ENCODE data around the gene TTYH2. TPM values are rescaled to one million over a fixed set of nuclear protein-coding genes. Genes with fewer than 3 reads are reported as not detected.
A peak's percentile ranks its signal among the peaks of the same experiment; 100 is the strongest.

TTYH2 gene
- total and polyA plus RNA-seq, 2 experiments from 2014 or later, result 1.4 to 3.9 TPM

DNA sequence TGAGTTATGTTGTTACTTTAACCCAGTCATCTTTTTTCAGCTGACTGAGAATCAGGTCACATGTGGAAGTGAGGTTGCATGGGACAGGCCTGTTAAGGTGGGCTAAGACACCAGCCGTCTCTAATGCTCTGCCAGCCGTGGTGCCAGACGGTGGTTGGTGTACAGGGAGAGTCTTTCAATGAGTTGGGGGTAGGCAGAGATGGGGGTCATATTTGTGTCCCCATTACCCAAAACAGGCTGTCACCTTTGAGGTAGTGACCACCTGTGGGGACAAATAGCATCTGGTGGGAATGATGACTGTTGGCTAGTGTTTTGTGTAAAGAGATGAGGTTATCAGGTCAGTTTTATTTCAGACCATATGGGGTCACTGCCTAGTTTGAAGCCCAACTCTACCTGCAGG, 8.1 kb upstream of the TTYH2 start (continued):
- TF ChIP-seq, protein P1, sequence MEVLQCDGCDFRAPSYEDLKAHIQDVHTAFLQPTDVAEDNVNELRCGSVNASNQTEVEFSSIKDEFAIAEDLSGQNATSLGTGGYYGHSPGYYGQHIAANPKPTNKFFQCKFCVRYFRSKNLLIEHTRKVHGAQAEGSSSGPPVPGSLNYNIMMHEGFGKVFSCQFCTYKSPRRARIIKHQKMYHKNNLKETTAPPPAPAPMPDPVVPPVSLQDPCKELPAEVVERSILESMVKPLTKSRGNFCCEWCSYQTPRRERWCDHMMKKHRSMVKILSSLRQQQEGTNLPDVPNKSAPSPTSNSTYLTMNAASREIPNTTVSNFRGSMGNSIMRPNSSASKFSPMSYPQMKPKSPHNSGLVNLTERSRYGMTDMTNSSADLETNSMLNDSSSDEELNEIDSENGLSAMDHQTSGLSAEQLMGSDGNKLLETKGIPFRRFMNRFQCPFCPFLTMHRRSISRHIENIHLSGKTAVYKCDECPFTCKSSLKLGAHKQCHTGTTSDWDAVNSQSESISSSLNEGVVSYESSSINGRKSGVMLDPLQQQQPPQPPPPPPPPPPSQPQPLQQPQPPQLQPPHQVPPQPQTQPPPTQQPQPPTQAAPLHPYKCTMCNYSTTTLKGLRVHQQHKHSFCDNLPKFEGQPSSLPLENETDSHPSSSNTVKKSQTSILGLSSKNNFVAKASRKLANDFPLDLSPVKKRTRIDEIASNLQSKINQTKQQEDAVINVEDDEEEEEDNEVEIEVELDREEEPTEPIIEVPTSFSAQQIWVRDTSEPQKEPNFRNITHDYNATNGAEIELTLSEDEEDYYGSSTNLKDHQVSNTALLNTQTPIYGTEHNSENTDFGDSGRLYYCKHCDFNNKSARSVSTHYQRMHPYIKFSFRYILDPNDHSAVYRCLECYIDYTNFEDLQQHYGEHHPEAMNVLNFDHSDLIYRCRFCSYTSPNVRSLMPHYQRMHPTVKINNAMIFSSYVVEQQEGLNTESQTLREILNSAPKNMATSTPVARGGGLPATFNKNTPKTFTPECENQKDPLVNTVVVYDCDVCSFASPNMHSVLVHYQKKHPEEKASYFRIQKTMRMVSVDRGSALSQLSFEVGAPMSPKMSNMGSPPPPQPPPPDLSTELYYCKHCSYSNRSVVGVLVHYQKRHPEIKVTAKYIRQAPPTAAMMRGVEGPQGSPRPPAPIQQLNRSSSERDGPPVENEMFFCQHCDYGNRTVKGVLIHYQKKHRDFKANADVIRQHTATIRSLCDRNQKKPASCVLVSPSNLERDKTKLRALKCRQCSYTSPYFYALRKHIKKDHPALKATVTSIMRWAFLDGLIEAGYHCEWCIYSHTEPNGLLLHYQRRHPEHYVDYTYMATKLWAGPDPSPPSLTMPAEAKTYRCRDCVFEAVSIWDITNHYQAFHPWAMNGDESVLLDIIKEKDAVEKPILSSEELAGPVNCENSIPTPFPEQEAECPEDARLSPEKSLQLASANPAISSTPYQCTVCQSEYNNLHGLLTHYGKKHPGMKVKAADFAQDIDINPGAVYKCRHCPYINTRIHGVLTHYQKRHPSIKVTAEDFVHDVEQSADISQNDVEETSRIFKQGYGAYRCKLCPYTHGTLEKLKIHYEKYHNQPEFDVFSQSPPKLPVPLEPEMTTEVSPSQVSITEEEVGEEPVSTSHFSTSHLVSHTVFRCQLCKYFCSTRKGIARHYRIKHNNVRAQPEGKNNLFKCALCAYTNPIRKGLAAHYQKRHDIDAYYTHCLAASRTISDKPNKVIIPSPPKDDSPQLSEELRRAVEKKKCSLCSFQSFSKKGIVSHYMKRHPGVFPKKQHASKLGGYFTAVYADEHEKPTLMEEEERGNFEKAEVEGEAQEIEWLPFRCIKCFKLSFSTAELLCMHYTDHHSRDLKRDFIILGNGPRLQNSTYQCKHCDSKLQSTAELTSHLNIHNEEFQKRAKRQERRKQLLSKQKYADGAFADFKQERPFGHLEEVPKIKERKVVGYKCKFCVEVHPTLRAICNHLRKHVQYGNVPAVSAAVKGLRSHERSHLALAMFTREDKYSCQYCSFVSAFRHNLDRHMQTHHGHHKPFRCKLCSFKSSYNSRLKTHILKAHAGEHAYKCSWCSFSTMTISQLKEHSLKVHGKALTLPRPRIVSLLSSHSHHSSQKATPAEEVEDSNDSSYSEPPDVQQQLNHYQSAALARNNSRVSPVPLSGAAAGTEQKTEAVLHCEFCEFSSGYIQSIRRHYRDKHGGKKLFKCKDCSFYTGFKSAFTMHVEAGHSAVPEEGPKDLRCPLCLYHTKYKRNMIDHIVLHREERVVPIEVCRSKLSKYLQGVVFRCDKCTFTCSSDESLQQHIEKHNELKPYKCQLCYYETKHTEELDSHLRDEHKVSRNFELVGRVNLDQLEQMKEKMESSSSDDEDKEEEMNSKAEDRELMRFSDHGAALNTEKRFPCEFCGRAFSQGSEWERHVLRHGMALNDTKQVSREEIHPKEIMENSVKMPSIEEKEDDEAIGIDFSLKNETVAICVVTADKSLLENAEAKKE (CRISPR knock-in tag; IDR thresholded peaks at IDR 0.05), result no peak
- TF ChIP-seq ZNF114 (CRISPR knock-in tag; IDR thresholded peaks at IDR 0.05) (no peak), CREB1 (CRISPR knock-in tag; IDR thresholded peaks at IDR 0.05; ENCODE audit: low read depth) (no peak)

DNA sequence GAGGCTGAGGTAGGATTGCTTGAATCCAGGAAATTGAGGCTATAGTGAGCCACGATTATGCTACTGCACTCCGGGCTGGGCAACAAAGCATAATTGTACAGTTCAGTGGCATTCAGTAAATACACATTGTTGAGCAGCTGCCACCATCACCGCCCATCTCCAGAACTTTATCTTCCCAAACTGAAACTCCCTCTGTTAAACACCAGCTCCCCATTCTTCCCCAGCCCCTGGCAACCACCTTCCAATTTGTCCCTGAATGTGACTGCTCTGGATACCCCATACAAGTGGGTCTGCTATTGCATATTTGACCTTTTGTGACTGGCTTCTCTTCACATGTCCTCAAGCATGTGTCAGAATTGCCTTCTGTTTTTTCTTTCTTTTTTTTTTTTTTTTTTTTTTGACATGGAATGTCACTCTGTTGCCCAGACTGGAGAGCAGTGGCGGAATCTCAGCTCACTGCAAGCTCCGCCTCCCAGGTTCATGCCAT, 7.0 kb upstream of the TTYH2 start:
- peaks cover 58% of the 10 kb centered on the region for H3K36me3 ChIP-seq (ENCODE audit: insufficient read depth)
- peaks cover 46% of the 10 kb centered on the region for H3K4me1 ChIP-seq (ENCODE audit: insufficient read depth)
- H3K27me3 ChIP-seq (ENCODE audit: insufficient read depth), result no peaks in the 10 kb centered on the region; the same call in 1 of the 2 replicates
- H3K27ac Mint-ChIP-seq, result peak overlapping the region; percentile 24
- H3K9me3 Mint-ChIP-seq, result peaks cover 3% of the 10 kb centered on the region; the same call in 1 of the 3 replicates
- H4K20me1 ChIP-seq (replicated peaks; ENCODE audit: insufficient read depth), result peaks cover 43% of the 10 kb centered on the region
- no peak for DNase-seq (ENCODE audit: low spot score)
- H3K4me3 ChIP-seq, result peak overlapping the region; percentile 98
- peaks cover 73% of the 10 kb centered on the region for H3K36me3 Mint-ChIP-seq (ENCODE audit: low read depth)
- peaks cover 57% of the 10 kb centered on the region for H3K4me1 Mint-ChIP-seq
- peak overlapping the region; percentile 95 for H3K27ac ChIP-seq (ENCODE audit: low read depth)
- H2AFZ ChIP-seq, result no peak overlapping the region
- peaks cover 56% of the 10 kb centered on the region for H3K79me2 ChIP-seq (replicated peaks; ENCODE audit: insufficient read depth)
- H3F3A ChIP-seq (replicated peaks; ENCODE audit: low read depth), result peaks cover 59% of the 10 kb centered on the region
- H3K9me2 ChIP-seq (ENCODE audit: insufficient read depth), result no peaks in the 10 kb centered on the region
- peak overlapping the region; percentile 100 for H3K4me2 ChIP-seq
- H3K4me3 Mint-ChIP-seq, result peak overlapping the region; percentile 61
- ATAC-seq, result no peak
- peaks cover 38% of the 10 kb centered on the region for H3K27me3 Mint-ChIP-seq (ENCODE audit: insufficient read depth, low read depth, poor library complexity)
- TF ChIP-seq, protein P2, sequence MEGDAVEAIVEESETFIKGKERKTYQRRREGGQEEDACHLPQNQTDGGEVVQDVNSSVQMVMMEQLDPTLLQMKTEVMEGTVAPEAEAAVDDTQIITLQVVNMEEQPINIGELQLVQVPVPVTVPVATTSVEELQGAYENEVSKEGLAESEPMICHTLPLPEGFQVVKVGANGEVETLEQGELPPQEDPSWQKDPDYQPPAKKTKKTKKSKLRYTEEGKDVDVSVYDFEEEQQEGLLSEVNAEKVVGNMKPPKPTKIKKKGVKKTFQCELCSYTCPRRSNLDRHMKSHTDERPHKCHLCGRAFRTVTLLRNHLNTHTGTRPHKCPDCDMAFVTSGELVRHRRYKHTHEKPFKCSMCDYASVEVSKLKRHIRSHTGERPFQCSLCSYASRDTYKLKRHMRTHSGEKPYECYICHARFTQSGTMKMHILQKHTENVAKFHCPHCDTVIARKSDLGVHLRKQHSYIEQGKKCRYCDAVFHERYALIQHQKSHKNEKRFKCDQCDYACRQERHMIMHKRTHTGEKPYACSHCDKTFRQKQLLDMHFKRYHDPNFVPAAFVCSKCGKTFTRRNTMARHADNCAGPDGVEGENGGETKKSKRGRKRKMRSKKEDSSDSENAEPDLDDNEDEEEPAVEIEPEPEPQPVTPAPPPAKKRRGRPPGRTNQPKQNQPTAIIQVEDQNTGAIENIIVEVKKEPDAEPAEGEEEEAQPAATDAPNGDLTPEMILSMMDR (conservative IDR thresholded peaks at IDR 0.05; ENCODE audit: low read depth in 2 of 2), result no peak
- no peak for TF ChIP-seq NANOG (IDR thresholded peaks at IDR 0.05; ENCODE audit: borderline replicate concordance)
- TF ChIP-seq CREB1 (CRISPR knock-in tag; IDR thresholded peaks at IDR 0.05; ENCODE audit: low read depth), result no peak
- no peak for TF ChIP-seq EZH2 (IDR thresholded peaks at IDR 0.05; ENCODE audit: low read depth, unreplicated experiment)
- TF ChIP-seq EZH2phosphoT487 (IDR thresholded peaks at IDR 0.05; ENCODE audit: unreplicated experiment), result no peak
- TF ChIP-seq ZNF331 (CRISPR knock-in tag; IDR thresholded peaks at IDR 0.05; ENCODE audit: low read depth), result no peak
- TF ChIP-seq JUNB (IDR thresholded peaks at IDR 0.05; ENCODE audit: unreplicated experiment), result no peak
- no peak for TF ChIP-seq POLR2AphosphoS5 (IDR thresholded peaks at IDR 0.05; ENCODE audit: low read depth)
